Omental fat pad (tissue), 4 donors: ENCODE data around the gene ZNF467. TPM values are rescaled to one million over a fixed set of nuclear protein-coding genes. Genes with fewer than 3 reads are reported as not detected.
A peak's percentile ranks its signal among the peaks of the same experiment; 100 is the strongest.

Source experiments
- ATAC-seq: fragments of 150-250 bp; one replicate; pipeline ENCODE4 v1.9.1; 2016; ENCODE audit warnings: mild to moderate bottlenecking, moderate library complexity; ENCODE audit not compliant: low FRiP score
- DNase-seq: peaks from one replicate; pipeline ENCODE4 v3.0.0-alpha.2; 2019; ENCODE audit warnings: low spot score
- total RNA-seq, 4 donors: library from RNA; depleted of rRNA; stranded (reverse); fragments of >200 nt; gene quantifications; one replicate each; pipeline ENCODE4 v1.1.0, GENCODE V29; 2016
- TF ChIP-seq, protein P1 (sequence below), 3 donors: fragments of 450-650 bp; IDR thresholded peaks; one replicate each; pipeline ENCODE4 v1.5.1; 2016 to 2017; ENCODE audit warnings: antibody characterized with exemption in 3 of 3, mild to moderate bottlenecking in 3 of 3, moderate library complexity in 2 of 3

Gene ZNF467
- total RNA-seq, 4 donors from 2014 or later = 4.2 to 15.8 (median 7.0) TPM

DNA sequence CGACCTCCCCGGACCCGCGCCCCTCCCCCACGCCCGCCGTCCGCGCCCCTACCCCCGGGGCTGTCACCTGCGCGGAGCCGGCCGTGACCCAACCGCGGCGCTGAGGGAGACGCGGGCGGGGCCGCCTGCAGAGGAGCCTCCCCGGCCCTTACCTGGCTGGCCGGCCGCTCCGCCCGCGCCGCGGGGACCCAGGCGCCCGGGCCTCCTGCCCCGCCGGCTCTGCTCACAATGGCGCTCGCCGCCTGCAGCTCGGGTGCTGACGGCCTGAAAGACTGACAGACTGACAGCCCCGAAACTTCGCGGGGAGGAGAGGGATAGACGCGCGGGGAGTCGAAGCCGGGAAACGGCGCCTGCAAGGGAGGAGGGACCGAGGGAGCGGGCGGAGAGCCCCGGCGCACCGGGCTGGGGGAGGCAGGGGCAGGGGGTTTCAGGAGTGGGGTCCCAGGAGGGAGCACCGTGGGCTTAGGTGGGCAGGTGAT lies 393 bp downstream of the ZNF467 start:
- DNase-seq (no peak), ATAC-seq (peak; percentile 0)
- TF ChIP-seq, protein P1, sequence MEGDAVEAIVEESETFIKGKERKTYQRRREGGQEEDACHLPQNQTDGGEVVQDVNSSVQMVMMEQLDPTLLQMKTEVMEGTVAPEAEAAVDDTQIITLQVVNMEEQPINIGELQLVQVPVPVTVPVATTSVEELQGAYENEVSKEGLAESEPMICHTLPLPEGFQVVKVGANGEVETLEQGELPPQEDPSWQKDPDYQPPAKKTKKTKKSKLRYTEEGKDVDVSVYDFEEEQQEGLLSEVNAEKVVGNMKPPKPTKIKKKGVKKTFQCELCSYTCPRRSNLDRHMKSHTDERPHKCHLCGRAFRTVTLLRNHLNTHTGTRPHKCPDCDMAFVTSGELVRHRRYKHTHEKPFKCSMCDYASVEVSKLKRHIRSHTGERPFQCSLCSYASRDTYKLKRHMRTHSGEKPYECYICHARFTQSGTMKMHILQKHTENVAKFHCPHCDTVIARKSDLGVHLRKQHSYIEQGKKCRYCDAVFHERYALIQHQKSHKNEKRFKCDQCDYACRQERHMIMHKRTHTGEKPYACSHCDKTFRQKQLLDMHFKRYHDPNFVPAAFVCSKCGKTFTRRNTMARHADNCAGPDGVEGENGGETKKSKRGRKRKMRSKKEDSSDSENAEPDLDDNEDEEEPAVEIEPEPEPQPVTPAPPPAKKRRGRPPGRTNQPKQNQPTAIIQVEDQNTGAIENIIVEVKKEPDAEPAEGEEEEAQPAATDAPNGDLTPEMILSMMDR (IDR thresholded peaks at IDR 0.05) = no peak

DNA sequence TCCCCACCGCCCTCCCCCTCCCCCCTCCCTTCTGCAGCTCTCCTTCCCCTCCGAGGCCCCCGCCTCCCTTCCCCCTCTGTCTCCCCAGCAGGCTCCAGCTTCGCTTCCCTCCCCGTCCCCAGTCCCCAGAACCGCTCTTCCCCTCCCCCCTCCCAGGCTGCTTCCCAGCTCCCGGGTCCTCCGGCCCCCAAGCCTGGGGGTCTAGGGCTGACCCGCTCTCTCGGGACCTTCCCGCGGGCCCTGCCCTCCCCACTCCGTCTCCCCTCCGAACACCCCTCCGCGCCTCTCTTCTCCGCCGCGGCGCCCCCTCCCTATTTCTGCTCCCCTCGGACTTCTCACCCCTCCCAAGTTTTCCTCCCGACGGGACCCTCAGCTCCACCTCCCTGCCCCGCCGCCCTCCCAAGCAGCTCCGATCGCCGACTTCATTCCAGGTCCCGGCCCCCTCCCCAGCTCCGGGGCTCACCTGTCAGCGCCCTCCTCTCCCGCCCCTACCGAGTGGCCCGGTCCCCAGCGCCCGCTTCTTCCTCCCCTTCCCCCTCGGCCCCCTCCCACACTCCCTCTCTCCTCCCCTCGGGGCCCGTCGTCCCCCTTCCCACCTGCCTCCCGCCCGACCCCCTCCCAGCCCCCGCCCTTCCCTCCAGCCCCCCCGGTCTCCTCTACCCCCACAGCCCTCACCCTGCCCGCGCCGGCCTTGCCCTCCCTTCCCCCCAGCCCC lies 990 bp downstream of the ZNF467 start:
- DNase-seq (no peak), ATAC-seq (no peak)
- TF ChIP-seq, protein P1 (IDR thresholded peaks at IDR 0.05) = no peak

DNA sequence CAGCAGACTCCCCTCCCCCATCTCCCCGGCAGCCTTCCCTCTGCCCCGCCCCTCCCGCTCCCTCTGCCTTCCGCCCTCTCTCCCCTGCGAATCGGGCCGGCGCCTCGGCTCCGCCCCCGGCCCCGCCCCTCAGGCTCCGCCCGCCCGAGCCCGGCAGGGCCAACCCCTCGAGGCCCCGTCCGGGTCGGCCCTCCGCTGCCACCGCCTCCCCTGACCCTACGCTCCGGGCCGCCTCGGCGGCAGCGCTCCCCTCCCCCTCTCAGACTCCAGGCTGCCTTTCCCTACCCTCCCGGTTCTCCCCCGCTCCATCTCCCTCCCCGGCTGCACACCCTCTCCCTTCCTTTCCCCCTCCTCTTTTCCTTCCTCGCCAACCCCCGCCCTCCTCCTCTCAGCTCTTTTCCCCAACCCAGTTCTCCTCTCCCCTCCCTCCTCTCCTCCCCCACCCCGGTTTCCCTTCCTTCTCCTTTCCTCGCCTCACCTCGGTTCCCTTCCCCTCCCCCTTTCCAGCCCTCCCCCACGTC lies 1.6 kb downstream of the ZNF467 start:
- TF ChIP-seq, protein P1 (IDR thresholded peaks at IDR 0.05) = no peak

DNA sequence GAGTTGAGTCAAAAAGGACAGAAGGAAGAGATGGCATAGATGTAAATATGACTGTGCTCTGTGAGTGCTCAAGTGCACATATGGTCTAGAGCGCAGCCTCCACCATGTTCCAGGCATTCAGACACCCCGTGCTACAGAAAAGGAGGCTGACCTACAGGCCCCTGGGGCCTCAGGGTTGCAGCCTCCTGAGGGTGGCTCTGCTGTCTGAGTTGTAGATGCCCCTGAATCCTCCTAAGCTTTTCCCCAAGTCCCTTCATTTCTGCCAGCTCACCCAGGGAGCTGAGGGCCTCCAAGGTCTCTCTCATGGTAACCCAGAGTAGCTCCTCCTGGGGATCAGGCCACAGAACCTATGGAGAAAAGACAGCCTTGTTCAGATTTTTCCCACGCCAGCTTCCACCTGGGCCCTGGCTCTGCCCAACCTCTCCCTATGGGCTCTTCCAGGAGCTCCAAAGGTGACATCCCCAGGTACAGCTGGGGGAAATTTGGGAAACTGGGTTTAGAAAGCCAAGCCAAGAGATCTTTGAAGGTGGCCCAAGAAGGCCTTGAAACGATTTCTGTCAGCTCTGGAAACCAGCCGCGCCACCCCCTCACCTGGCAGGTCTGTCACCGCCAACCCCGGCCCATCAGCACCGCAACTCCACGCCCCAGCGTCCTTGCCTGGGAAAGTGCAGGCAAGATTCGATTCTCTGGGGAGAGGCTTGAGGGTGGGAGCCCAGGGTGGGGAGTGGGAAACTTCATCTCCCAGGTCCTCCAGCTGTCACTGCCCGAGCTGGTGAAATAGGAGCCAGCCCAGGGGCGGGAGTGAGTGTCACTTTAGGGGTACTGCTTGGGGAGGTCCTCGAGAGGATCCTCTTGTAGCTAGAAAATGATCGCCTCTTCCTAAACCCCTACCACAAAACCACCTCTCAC lies 2.4 kb downstream of the ZNF467 start:
- TF ChIP-seq, protein P1 (IDR thresholded peaks at IDR 0.05) = no peak
- ATAC-seq = no peak
- DNase-seq = no peak

More for the DNA sequence above, 1.6 kb downstream of the ZNF467 start:
- peak; percentile 93 for ATAC-seq
- peak; percentile 65 for DNase-seq

DNA sequence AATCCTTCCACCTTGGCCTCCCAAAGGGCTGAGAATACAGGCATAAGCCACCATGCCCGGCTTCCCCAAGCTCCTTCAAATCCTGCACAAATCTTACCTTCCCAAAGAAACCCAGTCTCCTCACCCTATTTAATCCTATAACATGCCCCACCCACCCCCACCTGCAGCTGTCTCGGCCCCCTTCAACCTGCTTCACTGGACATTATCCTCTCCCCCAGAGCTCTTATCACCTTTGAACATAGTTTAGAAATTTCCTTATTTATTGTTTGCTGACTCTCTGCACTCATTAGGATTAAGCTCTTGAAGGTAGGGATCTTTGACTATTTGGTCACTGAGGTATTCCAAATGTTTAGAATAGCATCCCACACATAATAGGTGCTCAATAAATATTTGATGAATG lies 3.5 kb downstream of the ZNF467 start:
- TF ChIP-seq, protein P1 (IDR thresholded peaks at IDR 0.05) = no peak
- ATAC-seq = no peak
- DNase-seq = no peak

- DNase-seq (no peak), ATAC-seq (no peak)
These were observed 4.5 kb downstream of the ZNF467 start for GRCh38 chr7:149768931-149769330.

More at GRCh38 chr7:149768931-149769330, 4.5 kb downstream of the ZNF467 start:
- TF ChIP-seq, protein P1 (IDR thresholded peaks at IDR 0.05) = no peak
